Measurements from ENCODE around the gene LRRFIP1.
"Not testable (repeated sequence)": the region's sequence is repeated elsewhere in the genome, so short reads cannot be mapped to it uniquely, and the experiment has no call there.

The LRRFIP1 gene

DNA sequence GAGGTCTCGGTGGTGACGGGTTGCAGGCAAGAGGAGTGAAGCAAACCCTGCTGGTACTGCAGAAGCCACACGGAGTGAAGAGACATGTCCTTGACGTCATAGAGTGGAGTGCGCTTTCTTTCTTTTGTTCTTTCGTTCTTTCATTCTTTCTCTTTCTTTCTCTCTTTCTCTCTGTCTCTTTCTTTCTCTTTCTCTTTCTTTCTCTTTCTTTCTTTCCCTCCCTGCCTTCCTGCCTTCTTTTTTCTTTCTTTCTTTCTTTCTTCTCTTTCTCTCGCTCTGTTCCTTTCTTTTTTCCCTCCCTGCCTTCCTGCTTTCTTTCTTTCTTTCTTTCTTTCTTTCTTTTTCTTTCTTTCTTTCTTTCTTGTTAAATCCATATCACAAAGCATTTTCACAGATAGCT lies 39.2 kb downstream of the LRRFIP1 start:
- no peak overlapping the region for H3K4me3 ChIP-seq (ENCODE audit: low read length)
- no peak for TF ChIP-seq ZNF274 (IDR thresholded peaks at IDR 0.05; ENCODE audit: low read depth, low read length)

DNA sequence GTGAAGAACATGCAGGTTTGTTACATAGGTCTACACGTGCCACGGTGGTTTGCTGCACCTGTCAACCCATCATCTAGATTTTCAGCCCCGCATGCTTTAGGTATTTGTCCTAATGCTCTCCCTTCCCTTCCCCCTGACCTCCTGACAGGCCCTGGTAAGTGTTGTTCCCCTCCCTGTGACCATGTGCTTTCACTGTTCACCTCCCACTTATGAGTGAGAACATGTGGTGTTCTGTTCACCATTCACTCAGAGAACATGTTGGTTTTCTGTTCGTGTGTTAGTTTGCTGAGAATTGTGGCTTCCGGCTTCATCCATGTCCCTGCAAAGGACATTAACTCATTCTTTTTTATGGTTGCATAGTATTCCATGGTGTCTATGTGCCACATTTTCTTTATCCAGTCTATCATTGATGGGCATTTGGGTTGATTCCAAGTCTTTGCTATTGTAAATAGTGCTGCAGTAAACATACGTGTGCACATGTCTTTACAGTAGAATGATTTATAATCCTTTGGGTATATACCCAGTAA lies 39.7 kb downstream of the LRRFIP1 start:
- not testable (repeated sequence) for H3K4me3 ChIP-seq (ENCODE audit: low read length)

DNA sequence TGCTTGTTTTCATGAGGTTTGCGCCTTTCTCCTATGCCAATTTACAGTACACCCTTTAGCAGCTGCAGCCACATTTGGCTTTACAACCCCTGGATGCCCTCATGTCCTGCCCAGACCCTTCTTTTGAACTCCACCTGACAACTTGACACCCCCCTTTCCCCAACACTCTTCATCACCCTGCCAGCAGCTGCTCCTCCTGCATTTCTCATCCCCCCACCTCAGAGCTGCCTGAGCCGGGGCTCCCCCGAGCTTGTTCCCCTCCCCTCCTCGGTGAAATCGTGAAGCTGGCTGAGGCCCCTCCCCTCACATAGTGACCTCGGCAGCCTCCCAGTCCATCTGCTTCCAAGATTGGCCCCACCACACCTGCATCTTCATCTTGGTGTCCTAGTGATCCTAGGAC lies 40.5 kb downstream of the LRRFIP1 start:
- TF ChIP-seq ZNF274 (IDR thresholded peaks at IDR 0.05; ENCODE audit: low read depth, low read length), result no peak
- no peak overlapping the region for H3K4me3 ChIP-seq (ENCODE audit: low read length)

DNA sequence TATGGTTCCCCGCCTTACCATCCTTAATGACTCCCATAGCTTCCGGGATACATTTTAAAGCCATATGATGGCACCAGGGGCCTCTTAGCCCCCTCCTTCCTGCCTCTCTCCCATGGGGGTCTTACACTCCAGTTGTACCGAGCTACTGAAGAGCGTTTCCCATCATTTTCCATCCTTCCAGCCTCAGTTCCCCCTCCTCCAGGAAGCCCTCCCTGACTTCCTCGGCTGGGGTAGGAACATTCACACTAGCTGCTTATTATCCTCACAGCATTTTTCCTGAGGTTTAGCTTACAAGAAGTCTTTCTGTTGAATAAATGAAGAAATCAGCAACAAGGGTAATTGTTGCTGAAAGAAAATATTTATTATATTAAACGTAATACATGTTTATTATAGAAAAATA lies 41.1 kb downstream of the LRRFIP1 start:
- TF ChIP-seq ZNF274 (IDR thresholded peaks at IDR 0.05; ENCODE audit: low read depth, low read length), result no peak
- no peak overlapping the region for H3K4me3 ChIP-seq (ENCODE audit: low read length)

DNA sequence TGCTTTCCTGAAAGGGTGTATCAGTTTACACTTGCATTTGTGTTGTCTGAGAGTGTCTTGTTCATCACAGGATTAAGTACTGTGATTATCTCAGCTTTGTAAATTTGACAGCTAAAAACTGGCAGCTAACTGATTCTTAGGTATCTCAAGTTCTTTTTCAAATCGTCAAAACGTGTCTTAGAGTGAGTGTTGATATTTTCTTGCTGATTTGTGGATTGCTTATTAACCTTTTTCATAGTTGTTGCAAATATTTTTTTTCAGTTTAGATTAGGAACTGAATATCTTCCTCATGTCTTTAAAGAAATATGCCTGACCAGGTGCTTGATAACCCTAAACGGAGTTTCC lies 41.9 kb downstream of the LRRFIP1 start:
- H3K4me3 ChIP-seq (ENCODE audit: low read length), result no peak overlapping the region

DNA sequence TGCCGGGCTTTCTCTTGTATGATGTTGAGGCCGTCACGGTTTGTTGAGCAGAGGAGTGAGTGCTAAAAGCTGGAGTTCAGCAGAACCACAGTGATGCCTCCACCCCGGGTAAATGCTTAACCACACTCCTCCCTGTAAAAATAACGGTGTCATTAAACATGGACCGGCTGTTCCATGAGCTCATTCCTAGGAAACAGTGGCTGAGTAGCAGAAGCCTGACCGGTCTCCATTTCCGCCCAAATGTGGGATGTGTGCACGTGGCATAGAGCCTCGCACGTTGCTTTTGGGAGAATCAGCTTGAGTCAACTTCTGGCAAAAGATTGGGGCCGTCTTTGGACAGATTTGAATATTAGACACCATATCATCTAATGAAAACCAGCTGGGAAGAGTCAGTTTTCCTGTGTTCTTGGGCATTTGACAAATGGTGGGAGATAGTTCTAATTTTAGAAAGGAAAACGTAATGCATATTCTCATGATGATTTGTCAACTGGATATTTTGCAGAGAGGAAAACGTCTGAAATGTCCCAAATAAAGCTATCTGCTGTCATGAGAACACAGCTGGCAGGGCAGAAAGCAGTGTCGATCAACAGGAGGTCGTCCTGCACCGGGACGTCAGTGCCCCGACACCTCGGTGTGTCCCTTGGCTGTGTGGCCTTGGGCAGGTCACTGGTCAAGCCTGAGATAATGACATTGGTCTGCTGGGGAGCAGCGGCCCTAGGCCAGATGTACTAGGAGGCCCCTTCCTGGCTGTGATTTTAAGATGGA lies 42.4 kb downstream of the LRRFIP1 start:
- H3K4me3 ChIP-seq (ENCODE audit: low read length), result no peak overlapping the region
- TF ChIP-seq ZNF274 (IDR thresholded peaks at IDR 0.05; ENCODE audit: low read depth, low read length), result no peak

More for the DNA sequence above, 41.9 kb downstream of the LRRFIP1 start:
- no peak for TF ChIP-seq ZNF274 (IDR thresholded peaks at IDR 0.05; ENCODE audit: low read depth, low read length)

DNA sequence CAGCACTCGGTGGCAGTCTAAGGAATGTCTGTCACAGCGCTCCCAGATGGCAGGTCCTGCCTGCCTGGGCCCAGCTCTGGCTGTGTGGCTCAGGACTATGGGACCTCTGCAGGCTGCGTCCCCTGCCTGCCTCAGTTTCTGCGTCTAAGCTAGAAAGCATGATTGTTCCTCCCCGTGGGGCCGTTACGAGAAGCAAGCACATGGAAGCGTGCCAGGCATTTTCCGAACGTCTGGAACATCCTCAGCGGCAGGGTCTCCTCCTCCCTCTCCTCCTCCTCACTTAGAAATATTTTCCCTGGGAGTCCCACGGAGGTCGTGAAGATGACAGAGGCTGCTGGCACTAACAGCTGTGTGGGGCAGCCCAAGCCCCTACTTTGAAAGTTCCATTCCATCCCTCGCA lies 43.3 kb downstream of the LRRFIP1 start:
- no peak for TF ChIP-seq ZNF274 (IDR thresholded peaks at IDR 0.05; ENCODE audit: low read depth, low read length)
- H3K4me3 ChIP-seq (ENCODE audit: low read length), result no peak overlapping the region

DNA sequence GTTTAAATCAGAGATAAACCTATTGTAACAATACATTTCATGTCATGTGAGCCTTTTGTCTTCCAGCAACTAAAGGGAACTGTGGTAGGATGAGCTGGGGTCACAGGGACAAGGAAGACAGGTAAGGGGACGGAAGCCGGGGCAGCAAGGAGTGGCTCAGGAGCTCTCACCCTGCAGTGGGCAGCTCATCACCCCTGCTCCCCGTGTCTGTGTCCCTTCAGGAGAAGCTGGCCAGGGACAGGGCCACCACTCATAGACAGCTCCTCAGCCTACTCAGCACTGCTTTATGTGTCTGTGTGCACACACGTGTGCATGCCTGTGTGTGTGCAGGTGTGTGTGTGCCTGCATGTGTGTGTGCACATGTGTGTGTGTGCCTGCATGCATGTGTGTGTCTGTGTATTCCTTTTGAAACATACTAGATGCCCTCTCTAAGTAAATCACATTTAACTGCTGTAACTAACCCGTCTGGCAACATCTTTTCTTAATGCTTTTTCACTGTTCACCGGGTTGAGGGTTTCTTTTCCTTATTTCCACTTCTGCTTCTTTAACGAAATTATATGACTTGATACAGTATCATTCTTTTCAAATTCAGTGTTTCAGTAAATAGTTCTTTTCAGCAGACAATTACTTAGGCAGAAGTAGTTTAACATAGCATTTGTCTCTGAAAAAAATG lies 44.2 kb downstream of the LRRFIP1 start:
- H3K4me3 ChIP-seq (ENCODE audit: low read length), result no peak overlapping the region
- TF ChIP-seq ZNF274 (IDR thresholded peaks at IDR 0.05; ENCODE audit: low read depth, low read length), result no peak

DNA sequence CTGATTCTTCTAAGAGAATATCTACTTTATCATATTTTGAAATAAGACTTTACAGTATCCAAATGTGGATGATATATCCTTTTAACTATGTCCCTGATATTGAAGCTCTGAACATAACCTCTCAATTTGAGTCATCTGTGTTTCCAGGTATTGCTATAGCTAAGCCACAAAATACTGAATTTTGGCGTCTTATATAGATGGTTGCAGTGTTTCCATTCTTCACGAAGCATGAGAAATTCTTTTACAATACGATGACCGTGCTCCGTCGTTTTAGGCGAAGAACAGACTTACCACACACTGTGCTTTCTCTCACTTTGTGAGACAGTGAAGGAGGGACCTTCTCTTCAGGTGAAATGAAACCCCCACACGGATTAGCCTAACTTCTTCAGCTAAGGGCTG lies 45.3 kb downstream of the LRRFIP1 start:
- no peak for TF ChIP-seq ZNF274 (IDR thresholded peaks at IDR 0.05; ENCODE audit: low read depth, low read length)
- H3K4me3 ChIP-seq (ENCODE audit: low read length), result no peak overlapping the region

DNA sequence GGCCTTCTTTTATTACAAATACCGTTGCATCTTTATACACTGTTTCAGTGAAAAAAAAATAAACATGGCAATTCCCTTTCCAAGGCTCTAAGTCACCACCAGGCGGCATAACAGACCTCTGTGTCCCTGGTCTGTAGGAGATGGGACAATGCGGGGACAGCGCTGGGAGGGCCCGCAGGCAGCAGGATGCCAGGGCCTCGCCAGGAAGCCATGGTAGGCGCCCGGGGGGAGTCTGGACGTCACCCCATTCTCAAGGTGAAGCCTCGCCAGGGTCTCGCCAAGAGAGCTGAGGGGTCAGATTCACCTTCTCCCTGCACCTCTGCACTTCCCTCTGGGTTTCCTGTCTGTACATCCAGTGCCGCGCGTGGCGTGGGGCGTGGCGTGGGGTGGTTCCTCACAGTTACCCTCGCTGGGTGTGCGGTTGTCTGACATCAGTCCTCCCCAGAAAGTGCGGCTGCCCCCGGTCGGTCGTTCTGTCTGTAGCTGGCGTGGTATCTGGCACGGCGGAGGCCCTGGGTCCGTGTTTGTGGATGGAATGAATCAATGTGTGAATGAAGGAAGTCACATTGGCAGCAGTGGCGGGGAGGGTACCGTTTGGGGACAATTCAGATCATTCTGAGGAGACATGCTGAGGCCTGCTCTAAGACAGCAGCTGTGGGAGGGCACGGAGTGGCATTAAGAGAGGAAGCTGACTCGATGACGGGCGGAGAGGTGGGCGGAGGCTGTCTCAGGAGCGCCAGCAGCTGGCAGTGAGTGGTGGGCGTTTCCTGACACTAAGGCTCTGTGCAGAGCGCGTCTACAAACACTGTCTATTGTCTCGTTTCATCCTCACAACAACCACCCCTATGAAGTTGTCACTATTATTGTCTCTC lies 46.0 kb downstream of the LRRFIP1 start:
- TF ChIP-seq ZNF274 (IDR thresholded peaks at IDR 0.05; ENCODE audit: low read depth, low read length), result no peak
- H3K4me3 ChIP-seq (ENCODE audit: low read length), result peak overlapping the region; percentile 10; the same call in 1 of the 2 replicates

DNA sequence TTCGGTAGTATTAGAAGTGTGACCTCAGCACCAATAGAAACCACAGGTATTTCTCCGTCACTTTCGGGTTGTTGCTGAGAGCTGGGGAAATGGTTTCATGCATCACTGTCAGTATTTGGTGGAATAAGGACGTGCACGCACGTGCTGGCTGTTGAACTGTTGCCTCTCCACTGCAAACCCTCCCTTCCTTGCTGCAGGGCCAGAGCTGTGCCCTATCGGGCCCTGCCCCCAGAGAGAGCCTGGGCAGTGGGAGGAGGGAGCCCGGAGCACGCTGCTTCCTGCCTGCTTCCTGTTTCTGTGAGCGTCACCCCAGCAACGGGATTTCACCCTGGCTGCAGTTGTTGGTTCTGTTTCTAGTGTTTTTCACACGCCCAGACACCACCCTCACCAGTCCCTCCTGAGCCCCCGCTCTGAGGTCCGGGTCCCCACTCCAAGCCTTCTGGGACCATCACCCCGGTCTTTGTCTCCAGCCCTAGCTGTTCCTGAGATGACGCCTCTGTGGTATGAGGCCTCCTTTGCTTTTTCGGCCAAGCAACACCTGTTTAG lies 47.4 kb downstream of the LRRFIP1 start:
- peak overlapping the region; percentile 23; the same call in 1 of the 2 replicates for H3K4me3 ChIP-seq (ENCODE audit: low read length)

DNA sequence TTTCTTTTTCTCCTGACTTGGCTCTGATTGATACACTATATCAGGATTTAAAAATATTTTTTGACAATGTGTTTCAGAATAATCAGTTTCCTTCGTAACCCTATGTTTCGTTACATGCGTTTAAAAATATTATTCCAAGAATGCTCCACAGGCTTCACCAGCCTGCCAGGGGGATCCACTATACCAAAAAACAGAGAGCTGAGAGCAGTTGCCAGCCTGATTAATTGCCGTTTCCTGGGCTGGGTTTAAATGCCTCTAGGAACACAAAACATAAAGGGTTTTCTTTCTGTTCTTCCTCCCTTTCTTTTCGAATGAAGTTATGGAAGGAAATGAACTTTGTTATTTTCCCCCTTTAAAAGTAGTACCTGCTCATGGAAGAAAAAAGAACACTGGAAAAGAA lies 47.9 kb downstream of the LRRFIP1 start:
- TF ChIP-seq ZNF274 (IDR thresholded peaks at IDR 0.05; ENCODE audit: low read depth, low read length), result no peak
- H3K4me3 ChIP-seq (ENCODE audit: low read length), result no peak overlapping the region; the same call in 1 of the 2 replicates

More for the DNA sequence above, 47.4 kb downstream of the LRRFIP1 start:
- TF ChIP-seq ZNF274 (IDR thresholded peaks at IDR 0.05; ENCODE audit: low read depth, low read length), result no peak

DNA sequence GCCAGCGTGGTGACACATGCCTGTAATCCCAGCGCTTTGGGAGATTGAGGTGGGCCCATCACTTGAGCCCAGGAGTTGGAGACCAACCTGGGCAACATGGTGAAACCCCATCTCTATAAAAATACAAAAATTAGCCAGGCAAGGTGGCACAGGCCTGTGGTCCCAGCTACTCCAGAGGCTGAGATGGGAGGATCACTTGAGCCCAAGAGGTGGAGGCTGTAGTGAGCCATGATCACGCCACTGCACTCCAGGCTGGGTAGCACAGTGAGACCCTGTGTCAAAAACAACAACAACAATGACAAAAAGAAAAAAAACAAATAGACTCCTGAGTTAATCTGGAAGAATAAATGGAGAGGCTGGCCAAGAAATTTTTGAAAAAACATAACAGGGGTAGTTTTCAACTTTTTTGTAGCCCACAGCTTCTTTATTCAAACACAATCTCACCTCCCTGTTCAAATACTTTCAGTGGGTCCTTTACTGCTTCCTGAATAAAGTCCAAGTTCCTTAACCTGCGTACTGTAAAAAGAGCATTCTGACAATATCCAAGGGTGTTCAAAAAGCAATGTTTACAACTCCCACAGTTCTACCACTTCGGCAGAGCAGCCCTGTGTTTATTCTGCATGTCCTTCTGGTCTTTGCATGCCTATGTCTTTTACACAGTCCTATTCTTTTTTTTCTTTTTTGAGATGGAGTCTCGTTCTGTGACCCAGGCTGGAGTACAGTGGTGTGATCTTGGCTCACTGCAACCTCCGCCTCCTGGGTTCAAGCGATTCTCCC lies 53.5 kb downstream of the LRRFIP1 start:
- no peak overlapping the region for H3K4me3 ChIP-seq (ENCODE audit: low read length)
- no peak for TF ChIP-seq ZNF274 (IDR thresholded peaks at IDR 0.05; ENCODE audit: low read depth, low read length)
